Endothelial cell of umbilical vein (primary cell): Measurements from ENCODE around the gene SLC38A6. TPM values are rescaled to one million over a fixed set of nuclear protein-coding genes. Genes with fewer than 3 reads are reported as not detected.

Experiments used
- BruUV-seq: library from RNA; stranded (reverse); fragments of 400-500 nt; replicated peaks from 2 replicates; lab custom pipeline; 2021; lab: Mats Ljungman, UMichigan
- CTCF ChIA-PET: fragments of 300-600, 350-600 bp; sonication (Branson Sonifier 250); formaldehyde crosslinking; loops from one replicate; lab custom pipeline; 2021; ENCODE audit warnings: antibody characterized with exemption, inconsistent platforms; lab: Charles Lee
- POLR2A ChIA-PET: fragments of 300-600, 350-600 bp; sonication (Branson Sonifier 250); formaldehyde crosslinking; loops from one replicate; lab custom pipeline; 2021; ENCODE audit warnings: antibody characterized with exemption, inconsistent platforms; lab: Charles Lee
- DNase-seq: peaks from one replicate; pipeline ENCODE4 v3.0.0-alpha.2; 2011; ENCODE audit warnings: low read depth, low spot score
- FAIRE-seq: peaks from 2 replicates; lab custom pipeline; 2011; peaks lifted over from hg19 to GRCh38; lab: Jason Lieb, UNC
- H2AFZ ChIP-seq: 2 replicates; pipeline ENCODE4 v1.6.0; 2012; ENCODE audit warnings: low read depth, low read length, control low read depth, inconsistent platforms
- H3K27ac ChIP-seq: 2 replicates; pipeline ENCODE4 v1.5.1; 2011; ENCODE audit warnings: low read depth, mild to moderate bottlenecking, control low read depth, low read length, moderate library complexity; ENCODE audit not compliant: insufficient read depth
- H3K27me3 ChIP-seq, 2 experiments: 2 replicates each; pipeline versions ENCODE4 v1.6.0 to v1.6.1; 2011; ENCODE audit warnings: low read length in 2 of 2, mixed read lengths in 1 of 2; ENCODE audit not compliant: control insufficient read depth in 2 of 2, insufficient read depth in 2 of 2
- H3K36me3 ChIP-seq, 2 experiments: 2 replicates in 1 of 2; 3 replicates in 1 of 2; pipeline ENCODE4 v1.5.1; 2011; ENCODE audit warnings: low read length in 2 of 2, mild to moderate bottlenecking in 1 of 2, moderate library complexity in 1 of 2; ENCODE audit not compliant: control insufficient read depth in 2 of 2, insufficient read depth in 2 of 2; ENCODE audit errors: extremely low read depth in 1 of 2
- H3K4me1 ChIP-seq: 3 replicates; pipeline ENCODE4 v1.5.1; 2011; ENCODE audit warnings: mild to moderate bottlenecking, low read length; ENCODE audit not compliant: control insufficient read depth, insufficient read depth; ENCODE audit errors: extremely low read depth
- H3K4me2 ChIP-seq: 2 replicates; pipeline ENCODE4 v1.6.1; 2011; ENCODE audit warnings: low read length, control low read depth, mixed read lengths; ENCODE audit not compliant: insufficient read depth
- H3K4me3 ChIP-seq, 3 experiments: fragments of 200-600 bp in 1 of 3; sonication (generic), shearing (Covaris generic) in 1 of 3; replicated peaks in 1 of 3; 2 replicates each; pipeline ENCODE4 v1.5.1; 2011 to 2016; ENCODE audit warnings: control low read depth in 3 of 3, low read length in 3 of 3, mild to moderate bottlenecking in 2 of 3, inconsistent platforms in 1 of 3, low read depth in 1 of 3, moderate library complexity in 1 of 3; ENCODE audit not compliant: insufficient read depth in 1 of 3
- H3K79me2 ChIP-seq: 2 replicates; pipeline ENCODE4 v1.6.0; 2012; ENCODE audit warnings: low read length, inconsistent platforms; ENCODE audit not compliant: control insufficient read depth, insufficient read depth
- H3K9ac ChIP-seq: replicated peaks from 2 replicates; pipeline ENCODE3; 2011; ENCODE audit warnings: low read length, control low read depth; ENCODE audit not compliant: insufficient read depth; ENCODE audit errors: extremely low read depth
- H3K9me1 ChIP-seq: replicated peaks from 3 replicates; pipeline ENCODE4 v1.6.0; 2011; ENCODE audit warnings: mild to moderate bottlenecking, low read length; ENCODE audit not compliant: control insufficient read depth, insufficient read depth; ENCODE audit errors: extremely low read depth
- H3K9me3 ChIP-seq: replicated peaks from 2 replicates; pipeline ENCODE4 v1.5.1; 2012; ENCODE audit warnings: low read length, inconsistent platforms; ENCODE audit not compliant: control insufficient read depth, insufficient read depth
- H4K20me1 ChIP-seq: replicated peaks from 2 replicates; pipeline ENCODE3; 2011; ENCODE audit warnings: mild to moderate bottlenecking, low read length; ENCODE audit not compliant: control insufficient read depth, insufficient read depth; ENCODE audit errors: extremely low read depth
- EZH2 ChIP-seq: IDR thresholded peaks from 2 replicates; pipeline ENCODE4 v1.6.1; 2012; ENCODE audit warnings: borderline replicate concordance, low read depth, mild to moderate bottlenecking, moderate library complexity, low read length, inconsistent platforms; ENCODE audit not compliant: severe bottlenecking
- FOS ChIP-seq: IDR thresholded peaks from 2 replicates; pipeline ENCODE4 v1.6.1; 2011; ENCODE audit warnings: mild to moderate bottlenecking, low read length, moderate library complexity, borderline replicate concordance; ENCODE audit not compliant: insufficient read depth
- GATA2 ChIP-seq: IDR thresholded peaks from 2 replicates; pipeline ENCODE4 v1.7.0; 2011; ENCODE audit warnings: low read depth, mild to moderate bottlenecking, moderate library complexity, mixed read lengths, low read length; ENCODE audit not compliant: insufficient read length, insufficient read depth
- JUN ChIP-seq: IDR thresholded peaks from 2 replicates; pipeline ENCODE4 v1.6.1; 2011; ENCODE audit warnings: borderline replicate concordance, low read depth; ENCODE audit not compliant: insufficient read length, insufficient read depth
- MYC ChIP-seq: IDR thresholded peaks from one replicate; pipeline ENCODE4 v1.6.1; 2011; ENCODE audit warnings: mild to moderate bottlenecking, low read depth, low read length
- POLR2A ChIP-seq: IDR thresholded peaks from 2 replicates; pipeline ENCODE4 v1.6.1; 2012; ENCODE audit warnings: low read depth, mild to moderate bottlenecking, control low read depth, low read length
- POLR2AphosphoS5 ChIP-seq: IDR thresholded peaks from 2 replicates; pipeline ENCODE4 v1.6.1; 2012; ENCODE audit warnings: low read depth, mild to moderate bottlenecking, control low read depth, low read length, moderate library complexity; ENCODE audit not compliant: insufficient read depth
- dilution Hi-C: fragments of 300-500 bp; cut with MboI; formaldehyde crosslinking; loops from one replicate; pipeline ENCODE4 v1.15.0; 2019; ENCODE audit warnings: low sequenced_read_pairs; ENCODE audit not compliant: extremely low pct_ligation_motif_present
- intact Hi-C: fragments of 100-400 bp; cut with micrococcal nuclease; formaldehyde crosslinking; loops from one replicate; pipeline ENCODE4 v1.10.0; 2022
- polyA plus RNA-seq, 4 experiments: library from polyadenylated mRNA; depleted of rRNA in 3 of 4; stranded (reverse) in 3 of 4; unstranded in 1 of 4; fragments of >200 nt; gene quantifications; 2 replicates each; pipeline versions ENCODE4 v1.2.1 to v1.2.3, GENCODE V29; 2011 to 2012; ENCODE audit warnings: missing spikeins in 1 of 4
- total RNA-seq: library from RNA; stranded (reverse); gene quantifications from 2 replicates; pipeline ENCODE4 v1.2.3, GENCODE V29; 2021
- TF ChIP-seq, protein P1 (sequence below), 2 donors: IDR thresholded peaks; 1 replicate in 1 of 2; 2 replicates in 1 of 2; pipeline ENCODE4 v1.5.1; 2011; ENCODE audit warnings: low read length in 2 of 2, mild to moderate bottlenecking in 2 of 2, moderate library complexity in 2 of 2, control low read depth in 1 of 2, inconsistent platforms in 1 of 2, low read depth in 1 of 2; ENCODE audit not compliant: insufficient read depth in 1 of 2; ENCODE audit errors: extremely low read depth in 1 of 2
- TF ChIP-seq, protein P2 (sequence below): IDR thresholded peaks from 2 replicates; pipeline ENCODE4 v1.6.1; 2011; ENCODE audit not compliant: insufficient read depth, insufficient read length

SLC38A6 gene
- total and polyA plus RNA-seq, 2 donors (not counting 3 experiments of a cell fraction or from before 2014, with no cell fraction given): 17.3 to 24.6 TPM

DNA sequence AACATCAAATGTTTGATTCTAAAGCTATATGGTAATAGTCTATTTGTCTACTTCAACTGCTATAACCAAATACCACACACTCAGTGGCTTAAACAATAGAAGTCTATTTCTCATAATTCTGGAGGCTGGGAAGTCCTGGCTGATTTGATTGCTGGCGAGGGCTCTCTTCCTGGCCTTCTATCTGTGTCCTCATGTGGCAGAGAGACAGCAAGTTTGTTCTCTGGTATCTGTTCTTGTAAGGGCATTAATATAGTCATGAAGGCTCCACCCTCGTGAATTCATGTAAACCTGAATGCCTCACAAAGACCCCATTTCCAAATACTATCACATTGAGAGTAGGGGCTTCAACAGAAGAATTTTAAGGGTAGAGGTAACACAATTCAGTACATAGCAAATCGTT is 34.3 kb upstream of the SLC38A6 start:
- H2AFZ ChIP-seq: no peak overlapping the region
- dilution Hi-C loops: no loop called here
- H3K9me3 ChIP-seq: no peaks in the 10 kb centered on the region
- no peak overlapping the region for H3K9ac ChIP-seq
- ChIA-PET CTCF (no interaction called here), POLR2A (no interaction called here)
- FAIRE-seq (no peak), DNase-seq (no peak)
- H3K79me2 ChIP-seq: no peaks in the 10 kb centered on the region
- no peaks in the 10 kb centered on the region for H4K20me1 ChIP-seq
- H3K4me2 ChIP-seq: no peak overlapping the region
- TF ChIP-seq, protein P1, sequence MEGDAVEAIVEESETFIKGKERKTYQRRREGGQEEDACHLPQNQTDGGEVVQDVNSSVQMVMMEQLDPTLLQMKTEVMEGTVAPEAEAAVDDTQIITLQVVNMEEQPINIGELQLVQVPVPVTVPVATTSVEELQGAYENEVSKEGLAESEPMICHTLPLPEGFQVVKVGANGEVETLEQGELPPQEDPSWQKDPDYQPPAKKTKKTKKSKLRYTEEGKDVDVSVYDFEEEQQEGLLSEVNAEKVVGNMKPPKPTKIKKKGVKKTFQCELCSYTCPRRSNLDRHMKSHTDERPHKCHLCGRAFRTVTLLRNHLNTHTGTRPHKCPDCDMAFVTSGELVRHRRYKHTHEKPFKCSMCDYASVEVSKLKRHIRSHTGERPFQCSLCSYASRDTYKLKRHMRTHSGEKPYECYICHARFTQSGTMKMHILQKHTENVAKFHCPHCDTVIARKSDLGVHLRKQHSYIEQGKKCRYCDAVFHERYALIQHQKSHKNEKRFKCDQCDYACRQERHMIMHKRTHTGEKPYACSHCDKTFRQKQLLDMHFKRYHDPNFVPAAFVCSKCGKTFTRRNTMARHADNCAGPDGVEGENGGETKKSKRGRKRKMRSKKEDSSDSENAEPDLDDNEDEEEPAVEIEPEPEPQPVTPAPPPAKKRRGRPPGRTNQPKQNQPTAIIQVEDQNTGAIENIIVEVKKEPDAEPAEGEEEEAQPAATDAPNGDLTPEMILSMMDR (IDR thresholded peaks at IDR 0.05; ENCODE audit: extremely low read depth in 1 of 2, insufficient read depth in 1 of 2, low read depth in 1 of 2, low read length in 2 of 2): no peak
- no peak for TF ChIP-seq JUN
- TF ChIP-seq FOS: no peak
- no peak for TF ChIP-seq POLR2A
- TF ChIP-seq POLR2AphosphoS5: no peak
- TF ChIP-seq GATA2: no peak
- no peak for TF ChIP-seq EZH2
- TF ChIP-seq MYC: no peak
- TF ChIP-seq, protein P2, sequence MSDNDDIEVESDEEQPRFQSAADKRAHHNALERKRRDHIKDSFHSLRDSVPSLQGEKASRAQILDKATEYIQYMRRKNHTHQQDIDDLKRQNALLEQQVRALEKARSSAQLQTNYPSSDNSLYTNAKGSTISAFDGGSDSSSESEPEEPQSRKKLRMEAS: no peak
- no peak overlapping the region for H3K27ac ChIP-seq
- BruUV-seq: no TSS peak
- peaks cover 11% of the 10 kb centered on the region for H3K4me1 ChIP-seq
- no peaks in the 10 kb centered on the region for H3K9me1 ChIP-seq
- H3K4me3 ChIP-seq: no peak overlapping the region
- no peaks in the 10 kb centered on the region for H3K36me3 ChIP-seq
- H3K27me3 ChIP-seq: no peaks in the 10 kb centered on the region
- intact Hi-C loops: no loop called here
